ENCODE data around the gene TAF5L.
A peak's percentile ranks its signal among the peaks of the same experiment; 100 is the strongest.
"Not testable (repeated sequence)": the region's sequence is repeated elsewhere in the genome, so short reads cannot be mapped to it uniquely, and the experiment has no call there.

Gene TAF5L

DNA sequence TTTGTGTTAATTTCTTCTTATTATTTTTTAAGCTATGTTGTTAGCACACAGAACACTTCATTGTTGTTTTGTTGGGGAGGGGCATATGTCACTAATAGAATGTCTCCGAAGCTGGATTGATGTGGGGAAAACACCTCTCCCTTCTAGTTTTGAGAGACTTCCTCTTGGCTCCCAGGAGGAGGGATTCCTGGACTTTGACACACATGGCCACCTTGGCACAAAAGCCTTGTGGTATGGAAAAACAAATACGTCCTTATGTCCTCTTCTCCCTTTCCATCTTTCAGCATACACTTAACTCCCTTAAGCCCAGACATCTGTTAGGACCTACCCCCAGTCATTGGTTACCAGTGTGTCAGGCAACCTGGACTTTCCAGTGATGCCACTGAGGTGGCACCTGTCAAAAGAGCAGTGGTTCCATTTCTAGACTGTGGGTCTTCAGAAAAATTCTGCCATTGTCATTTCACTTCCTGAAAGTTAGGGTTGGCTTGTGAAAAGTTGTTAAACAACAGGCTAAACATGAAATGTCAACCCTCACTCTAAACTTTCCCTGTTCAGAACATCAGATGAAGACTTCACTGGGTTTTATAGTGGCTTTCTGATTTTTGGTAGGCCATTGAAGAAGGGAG, 54.9 kb downstream of the TAF5L start:
- DNase-seq (ENCODE audit: extremely low read depth in 1 of 2, low read depth in 1 of 2) = no peak

- DNase-seq (ENCODE audit: extremely low read depth in 1 of 2, low read depth in 1 of 2) = no peak
Measured at GRCh38 chr1:229570305-229570704, 55.6 kb downstream of the TAF5L start.

GRCh38 chr1:229567109-229567868, 58.6 kb downstream of the TAF5L start:
- no peak for DNase-seq (ENCODE audit: extremely low read depth in 1 of 2, low read depth in 1 of 2)

GRCh38 chr1:229563701-229564100, 62.2 kb downstream of the TAF5L start:
- DNase-seq (ENCODE audit: extremely low read depth in 1 of 2, low read depth in 1 of 2) = no peak

GRCh38 chr1:229563241-229563640, 62.7 kb downstream of the TAF5L start:
- DNase-seq (ENCODE audit: extremely low read depth in 1 of 2, low read depth in 1 of 2) = no peak

GRCh38 chr1:229562686-229563085, 63.2 kb downstream of the TAF5L start:
- no peak for DNase-seq (ENCODE audit: extremely low read depth in 1 of 2, low read depth in 1 of 2)

DNA sequence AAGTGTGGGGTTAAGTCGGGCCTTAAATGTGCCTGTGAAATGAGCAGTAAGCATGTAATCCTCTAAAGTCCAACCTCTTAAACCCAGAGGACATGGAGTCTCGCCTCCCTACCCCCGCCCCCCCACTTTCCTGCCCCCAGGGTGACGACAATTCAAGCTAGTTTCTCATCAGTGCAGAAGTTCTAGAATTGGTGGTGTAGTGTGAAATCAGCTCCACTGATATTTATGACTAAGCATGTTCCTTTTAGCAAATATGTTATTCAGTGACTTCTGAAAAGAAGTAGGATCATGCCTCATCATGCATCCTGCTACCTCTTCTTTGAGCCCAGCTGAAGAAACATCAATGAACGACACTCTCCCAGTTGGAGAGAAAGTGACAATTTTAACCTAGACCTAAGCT, 64.8 kb downstream of the TAF5L start:
- no peak for DNase-seq (ENCODE audit: extremely low read depth in 1 of 2, low read depth in 1 of 2)

- DNase-seq (ENCODE audit: extremely low read depth in 1 of 2, low read depth in 1 of 2) = not testable (repeated sequence)
Measured at GRCh38 chr1:229560124-229560523, 65.8 kb downstream of the TAF5L start.

- not testable (repeated sequence) for DNase-seq (ENCODE audit: extremely low read depth in 1 of 2, low read depth in 1 of 2)
Measured at GRCh38 chr1:229559336-229559801, 66.6 kb downstream of the TAF5L start.

- peak; percentile 60 to 65 for DNase-seq (ENCODE audit: extremely low read depth in 1 of 2, low read depth in 1 of 2)
Measured at GRCh38 chr1:229558460-229559335, 67.2 kb downstream of the TAF5L start, which contains the start of gene ABCB10. Gene ABCB10, minus strand, starts transcription at chr1:229558707. Its CDS starts 55 bp downstream, at chr1:229558652.

DNA sequence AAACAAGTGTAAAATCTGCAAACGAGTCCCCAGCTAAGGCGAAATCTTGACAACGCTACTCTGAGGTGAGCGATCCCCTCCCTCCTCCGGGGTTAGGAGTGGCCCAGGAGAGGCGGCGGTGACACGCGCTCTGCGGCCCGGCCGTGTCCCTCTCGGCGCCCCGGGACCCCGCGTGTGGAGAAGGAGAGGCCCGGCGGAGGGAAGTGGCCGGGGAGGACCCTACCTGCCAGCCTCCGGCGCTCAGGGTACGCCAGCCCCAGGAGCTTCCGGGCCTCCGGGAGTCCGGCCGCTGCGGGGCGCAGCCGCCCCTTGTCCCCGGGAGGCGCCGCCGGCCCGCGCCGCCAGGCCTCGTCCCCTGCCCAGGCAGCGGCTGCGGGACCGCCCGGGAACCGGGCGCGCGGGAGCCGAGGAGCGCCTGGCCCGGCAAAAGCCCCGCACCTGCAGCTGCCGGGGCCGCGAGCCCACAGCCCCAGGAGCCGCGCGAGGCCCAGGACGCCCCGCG, 68.0 kb downstream of the TAF5L start:
- peak in 1 of 2 donors; percentile 14 for DNase-seq (ENCODE audit: extremely low read depth in 1 of 2, low read depth in 1 of 2)

GRCh38 chr1:229557200-229557850, 68.6 kb downstream of the TAF5L start:
- no peak for DNase-seq (ENCODE audit: extremely low read depth in 1 of 2, low read depth in 1 of 2)

DNA sequence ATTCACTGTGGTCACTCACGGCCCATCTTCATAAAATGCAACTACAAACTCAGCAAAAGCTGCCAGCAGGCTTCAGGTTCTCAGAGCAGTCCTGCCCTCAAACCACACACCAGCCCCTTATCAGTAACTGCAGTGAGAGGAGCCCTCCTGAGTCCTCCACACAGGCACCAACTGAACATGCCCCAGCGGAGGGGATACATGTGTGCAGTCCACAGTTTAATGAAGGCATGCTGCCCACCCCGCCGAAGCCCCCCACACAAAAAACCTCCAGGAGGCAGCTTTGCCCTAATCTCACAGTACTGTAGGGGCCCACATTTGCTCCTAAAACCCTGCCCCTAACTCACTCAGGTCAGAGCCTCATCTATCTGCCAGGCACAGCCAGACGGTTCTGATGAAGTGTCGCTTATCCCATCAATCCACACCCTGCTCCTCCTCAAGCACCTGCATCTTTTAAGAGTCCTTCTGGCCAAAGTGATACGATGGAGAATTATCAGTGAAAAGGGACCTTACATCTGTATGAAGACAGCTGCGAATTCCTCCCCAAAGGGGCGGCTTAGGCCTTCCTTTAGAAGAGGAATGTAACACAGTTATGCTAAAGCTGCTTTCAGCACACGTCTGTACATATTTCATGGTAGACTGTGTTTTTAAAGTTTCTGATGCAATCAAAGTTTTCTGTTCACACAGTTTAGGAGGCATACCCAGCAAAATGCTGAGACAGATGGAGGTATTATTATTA, 70.9 kb downstream of the TAF5L start:
- no peak for DNase-seq (ENCODE audit: extremely low read depth in 1 of 2, low read depth in 1 of 2)

DNA sequence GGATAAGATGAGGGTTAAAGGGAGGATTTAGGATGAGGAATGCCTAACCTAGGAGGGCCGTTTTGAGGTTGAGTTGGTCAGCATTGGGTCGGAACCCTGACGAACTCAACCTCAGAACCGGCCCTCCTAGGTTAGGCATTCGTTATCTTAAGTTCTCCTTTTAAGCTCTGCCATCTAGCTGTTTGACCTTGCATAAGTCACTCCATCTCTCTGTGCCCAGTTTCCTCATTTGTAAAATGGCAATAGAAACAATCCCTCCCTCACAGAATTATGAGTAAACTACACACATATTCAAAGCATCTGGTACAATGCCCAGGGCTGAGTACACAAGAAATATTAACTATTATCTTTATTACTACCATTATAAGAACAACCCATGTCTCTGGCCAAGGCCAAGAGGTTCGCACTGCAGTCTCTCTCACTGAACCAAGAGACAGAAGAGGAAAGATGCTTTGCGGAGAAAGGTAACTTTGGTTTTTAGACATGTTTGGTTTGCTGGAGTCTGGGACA, 72.2 kb downstream of the TAF5L start:
- no peak for DNase-seq (ENCODE audit: extremely low read depth in 1 of 2, low read depth in 1 of 2)

DNA sequence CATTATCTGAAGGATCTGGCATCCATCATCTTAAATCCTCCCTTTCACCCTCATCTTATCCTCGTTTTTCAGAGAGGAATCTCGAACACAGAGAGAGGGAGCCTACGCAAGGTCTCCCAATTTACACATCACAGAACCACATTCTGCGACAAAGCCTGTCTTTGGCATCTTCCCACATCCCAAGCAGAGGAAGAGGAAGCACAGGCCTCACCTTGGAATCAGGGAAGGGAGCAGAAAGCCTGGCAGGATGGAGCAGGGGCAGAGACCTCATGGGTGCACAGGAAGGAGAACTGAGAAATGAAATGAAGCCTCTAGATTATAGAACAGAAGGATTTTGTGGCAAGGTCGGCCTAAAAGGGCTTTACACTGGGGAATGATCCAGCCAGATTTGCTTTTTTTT, 73.2 kb downstream of the TAF5L start:
- DNase-seq (ENCODE audit: extremely low read depth in 1 of 2, low read depth in 1 of 2) = no peak

GRCh38 chr1:229550812-229551567, 74.9 kb downstream of the TAF5L start:
- DNase-seq (ENCODE audit: extremely low read depth in 1 of 2, low read depth in 1 of 2) = no peak

GRCh38 chr1:229547542-229547941, 78.4 kb downstream of the TAF5L start:
- no peak for DNase-seq (ENCODE audit: extremely low read depth in 1 of 2, low read depth in 1 of 2)

- DNase-seq (ENCODE audit: extremely low read depth in 1 of 2, low read depth in 1 of 2) = no peak
Measured at GRCh38 chr1:229544587-229544986, 81.3 kb downstream of the TAF5L start.
